ENCODE data around the gene NUAK1.

GRCh38 chr12:106046301-106046846, 92.4 kb downstream of the NUAK1 start:
- peak; percentile 50; the same call in 1 of the 2 replicates for TF ChIP-seq GATA2 (IDR thresholded peaks at IDR 0.05; ENCODE audit: low read depth, low read length)
- no peak for TF ChIP-seq GATA3 (IDR thresholded peaks at IDR 0.05; ENCODE audit: low read depth, low read length)
